GM19240 (cell line): ENCODE measurements around the gene STK17A.
A peak's percentile ranks its signal among the peaks of the same experiment; 100 is the strongest.

ENCODE experiments used
- DNase-seq: peaks from one replicate; pipeline ENCODE4 v3.0.0; 2011; ENCODE audit warnings: low spot score; ENCODE audit not compliant: insufficient read length

Gene STK17A

GRCh38 chr7:43582503-43583423 lies at the start of gene STK17A:
Gene STK17A, plus strand, starts transcription at chr7:43583108. Its CDS starts 136 bp downstream, at chr7:43583244.
- DNase-seq, result peak; percentile 47

- DNase-seq, result no peak
Measured at GRCh38 chr7:43533801-43534479, 49.0 kb upstream of the STK17A start.

GRCh38 chr7:43535031-43535451 lies 47.9 kb upstream of the STK17A start:
- DNase-seq, result no peak

- DNase-seq, result no peak
Measured at GRCh38 chr7:43535810-43536585, 46.9 kb upstream of the STK17A start.

- DNase-seq, result no peak
Measured at GRCh38 chr7:43536773-43537172, 46.1 kb upstream of the STK17A start.

GRCh38 chr7:43537765-43538403 lies 45.0 kb upstream of the STK17A start:
- DNase-seq, result no peak

- DNase-seq, result no peak
Measured at GRCh38 chr7:43538404-43538771, 44.5 kb upstream of the STK17A start.

- no peak for DNase-seq
Measured at GRCh38 chr7:43540471-43540870, 42.4 kb upstream of the STK17A start.

GRCh38 chr7:43542716-43543115 lies 40.2 kb upstream of the STK17A start:
- DNase-seq, result no peak

GRCh38 chr7:43546231-43546630 lies 36.7 kb upstream of the STK17A start:
- DNase-seq, result no peak

GRCh38 chr7:43550427-43550826 lies 32.5 kb upstream of the STK17A start:
- DNase-seq, result no peak

- no peak for DNase-seq
Measured at GRCh38 chr7:43552122-43552521, 30.8 kb upstream of the STK17A start.

- no peak for DNase-seq
Measured at GRCh38 chr7:43553999-43554398, 28.9 kb upstream of the STK17A start.

- no peak for DNase-seq
Measured at GRCh38 chr7:43554423-43554822, 28.5 kb upstream of the STK17A start.

GRCh38 chr7:43557831-43558495 lies 24.9 kb upstream of the STK17A start:
- no peak for DNase-seq

- DNase-seq, result no peak
Measured at GRCh38 chr7:43559171-43559945, 23.6 kb upstream of the STK17A start.

GRCh38 chr7:43559946-43560335 lies 23.0 kb upstream of the STK17A start:
- DNase-seq, result no peak

- no peak for DNase-seq
Measured at GRCh38 chr7:43560742-43561330, 22.1 kb upstream of the STK17A start.

GRCh38 chr7:43562383-43562782 lies 20.5 kb upstream of the STK17A start:
- no peak for DNase-seq

GRCh38 chr7:43565786-43566185 lies 17.1 kb upstream of the STK17A start:
- no peak for DNase-seq
